Body of pancreas (tissue), 4 donors: ENCODE data around the gene ATP11C.

Experiments
- CTCF ChIP-seq, 7 experiments: fragments of 450-650 bp in 4 of 7; fragments of 200-600 bp in 3 of 7; sonication (generic) in 3 of 7; IDR thresholded peaks; one replicate each; pipeline ENCODE4 v1.5.1; 2016 to 2019; ENCODE audit warnings: antibody characterized with exemption in 7 of 7
- POLR2A ChIP-seq, 3 donors: fragments of 450-650 bp; IDR thresholded peaks; one replicate each; pipeline ENCODE4 v1.6.1; 2016; ENCODE audit warnings: antibody characterized with exemption in 3 of 3, mild to moderate bottlenecking in 2 of 3

- TF ChIP-seq POLR2A (IDR thresholded peaks at IDR 0.05), result no peak
- TF ChIP-seq CTCF (IDR thresholded peaks at IDR 0.05), result no peak
Measured at GRCh38 chrX:139875841-139876240, 57.0 kb downstream of the ATP11C start.
